Dermis blood vessel endothelial cell (primary cell): Measurements from ENCODE around the gene ACSM6. TPM values are rescaled to one million over a fixed set of nuclear protein-coding genes. Genes with fewer than 3 reads are reported as not detected.
A peak's percentile ranks its signal among the peaks of the same experiment; 100 is the strongest.
"Not testable (repeated sequence)": the region's sequence is repeated elsewhere in the genome, so short reads cannot be mapped to it uniquely, and the experiment has no call there.

ENCODE experiments used
- DNase-seq: peaks from one replicate; pipeline ENCODE4 v3.0.0; 2010
- total RNA-seq: library from RNA; depleted of rRNA; stranded (reverse); fragments of >200 nt; gene quantifications from 2 replicates; pipeline ENCODE4 v1.2.3, GENCODE V29; 2014

The ACSM6 gene
- total RNA-seq, 1 donor from 2014 or later = not detected

DNA sequence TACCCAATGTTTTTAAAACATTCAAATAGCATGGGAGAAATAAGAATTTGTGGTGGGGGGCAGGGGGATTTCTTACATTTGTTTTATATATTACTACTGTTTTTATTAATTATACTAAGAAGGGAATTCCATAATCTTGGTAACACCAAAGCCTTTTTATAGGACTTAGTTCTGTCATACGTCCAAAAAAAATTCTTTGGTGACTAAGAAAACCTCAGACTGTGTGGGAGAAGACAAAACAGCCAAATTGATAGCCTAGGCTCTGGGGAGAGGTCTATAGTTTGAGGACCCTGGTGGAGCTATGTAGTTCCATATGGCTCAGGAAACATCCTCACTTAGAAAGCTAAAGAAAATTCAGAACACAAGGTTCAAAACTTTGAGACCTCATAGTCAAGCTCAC is 23.4 kb downstream of the ACSM6 start:
- no peak for DNase-seq

DNA sequence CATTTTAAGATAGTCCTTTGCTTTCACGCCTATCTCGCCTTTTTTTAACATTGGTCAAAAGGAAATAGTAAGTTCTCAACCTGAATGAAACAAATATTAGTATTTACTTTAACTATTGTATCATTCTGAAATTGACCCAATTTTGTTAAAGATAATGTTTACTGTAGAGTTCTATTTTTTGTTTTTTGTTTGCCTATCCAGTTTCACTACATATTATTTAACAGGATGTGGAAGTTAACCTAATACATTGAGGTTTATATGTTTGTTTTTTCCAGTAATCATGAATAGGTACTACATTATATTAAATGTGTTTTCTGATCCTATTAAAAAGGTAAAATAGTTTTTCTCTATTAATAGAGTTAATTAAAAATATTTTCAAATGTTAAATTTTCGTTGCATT is 26.5 kb downstream of the ACSM6 start:
- no peak for DNase-seq

DNA sequence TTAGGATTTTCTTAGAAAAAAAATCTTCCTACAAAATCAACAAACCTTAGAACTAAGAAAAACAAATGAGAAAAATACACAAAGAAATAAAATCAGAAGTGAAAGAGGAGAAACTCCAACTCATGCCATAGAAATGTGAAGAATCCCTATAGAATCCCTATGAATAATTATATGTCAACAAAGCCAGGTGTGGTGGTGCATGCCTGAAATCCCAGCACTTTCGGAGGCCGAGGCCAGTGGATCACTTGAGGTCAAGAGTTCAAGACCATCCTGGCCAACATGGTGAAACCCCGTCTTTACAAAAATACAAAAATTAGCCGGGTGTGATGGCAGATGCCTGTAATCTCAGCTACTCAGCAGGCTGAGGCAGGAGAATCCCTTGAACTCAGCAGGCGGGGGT is 27.1 kb downstream of the ACSM6 start:
- no peak for DNase-seq

DNA sequence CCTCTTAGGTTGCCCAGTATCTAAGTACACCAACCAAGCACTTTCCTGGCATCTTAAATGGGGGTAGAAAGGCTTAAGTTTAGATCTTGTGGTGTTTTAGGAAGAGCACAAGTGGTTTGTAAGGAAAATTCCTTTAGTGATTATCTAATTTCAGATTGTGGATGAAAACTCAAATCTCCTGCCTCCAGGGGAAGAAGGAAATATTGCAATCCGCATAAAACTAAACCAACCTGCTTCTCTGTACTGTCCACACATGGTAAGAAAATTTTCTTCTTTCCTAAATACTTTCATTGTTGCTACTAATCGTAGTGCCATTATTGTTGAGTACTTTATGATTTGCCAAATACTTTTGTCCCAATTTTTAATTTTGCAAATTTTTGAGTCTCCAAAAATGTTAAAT is 31.1 kb downstream of the ACSM6 start:
- DNase-seq = no peak

DNA sequence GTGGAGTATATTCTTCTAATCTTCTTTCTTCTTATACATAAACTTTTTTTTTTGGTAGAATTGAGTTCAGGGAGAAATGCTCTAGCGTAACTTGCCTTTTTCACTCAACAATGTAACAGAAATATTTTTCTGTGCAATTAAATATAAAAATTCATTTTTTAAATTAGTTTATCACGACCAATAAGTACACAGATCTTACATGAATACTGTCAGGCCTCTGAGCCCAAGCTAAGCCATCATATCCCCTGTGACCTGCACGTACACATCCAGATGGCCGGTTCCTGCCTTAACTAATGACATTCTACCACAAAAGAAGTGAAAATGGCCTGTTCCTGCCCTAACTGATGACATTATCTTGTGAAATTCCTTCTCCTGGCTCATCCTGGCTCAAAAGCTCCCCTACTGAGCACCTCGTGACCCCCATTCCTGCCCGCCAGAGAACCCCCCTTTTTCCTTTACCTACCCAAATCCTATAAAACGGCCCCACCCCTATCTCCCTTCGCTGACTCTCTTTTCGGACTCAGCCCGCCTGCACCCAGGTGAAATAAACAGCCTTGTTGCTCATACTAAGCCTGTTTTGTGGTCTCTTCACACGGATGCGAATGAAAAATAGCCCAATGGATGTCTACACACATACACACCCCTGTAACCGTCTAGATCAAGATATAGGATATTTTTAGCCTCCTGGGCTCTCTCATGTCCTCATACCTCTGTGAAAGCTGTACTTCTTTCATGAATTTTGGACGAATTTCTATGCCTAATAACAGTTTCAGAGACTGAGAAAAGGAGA is 35.1 kb downstream of the ACSM6 start:
- DNase-seq = not testable (repeated sequence)

DNA sequence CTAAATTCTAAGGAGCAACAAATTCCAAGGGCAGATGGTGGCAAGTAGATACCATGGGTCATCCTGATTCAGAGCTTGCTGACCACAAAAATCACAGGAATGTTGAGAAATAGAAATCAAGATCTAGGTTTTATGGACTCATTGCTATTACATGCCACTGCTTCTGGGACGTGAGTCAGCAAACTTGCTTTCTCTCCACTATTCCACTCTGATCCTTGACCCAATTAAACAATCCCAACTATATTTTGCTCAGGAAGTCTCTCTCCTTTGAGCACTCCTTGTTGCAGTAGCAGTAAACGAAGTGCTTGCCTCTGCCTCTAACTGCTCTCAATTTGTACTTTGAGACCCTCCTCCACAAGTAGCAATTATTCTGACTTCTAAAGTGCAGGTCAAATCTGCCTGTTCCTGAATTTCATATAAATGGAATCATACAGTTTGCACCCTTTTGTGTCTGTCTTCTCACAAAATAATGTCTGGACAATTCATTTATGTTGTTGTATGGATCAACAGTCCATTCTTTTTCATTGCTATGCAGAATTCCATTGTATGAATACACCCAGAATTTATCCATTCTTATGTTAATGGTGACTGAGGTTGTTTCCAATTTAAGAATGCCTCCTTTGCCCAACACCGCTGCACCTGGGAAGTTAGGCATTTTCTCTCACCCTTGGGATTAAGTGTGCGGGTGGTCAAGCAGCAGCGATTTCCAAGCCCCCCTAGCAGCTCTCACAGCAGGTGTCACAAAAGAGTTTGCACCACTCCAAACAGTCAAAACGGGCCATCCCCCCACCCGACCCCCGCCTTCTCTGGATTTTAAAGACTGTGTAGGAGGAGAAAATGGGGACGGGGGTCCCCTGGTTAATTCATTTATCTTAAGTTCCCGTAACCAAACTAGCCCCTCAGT is 35.9 kb downstream of the ACSM6 start:
- peak; percentile 76 for DNase-seq

DNA sequence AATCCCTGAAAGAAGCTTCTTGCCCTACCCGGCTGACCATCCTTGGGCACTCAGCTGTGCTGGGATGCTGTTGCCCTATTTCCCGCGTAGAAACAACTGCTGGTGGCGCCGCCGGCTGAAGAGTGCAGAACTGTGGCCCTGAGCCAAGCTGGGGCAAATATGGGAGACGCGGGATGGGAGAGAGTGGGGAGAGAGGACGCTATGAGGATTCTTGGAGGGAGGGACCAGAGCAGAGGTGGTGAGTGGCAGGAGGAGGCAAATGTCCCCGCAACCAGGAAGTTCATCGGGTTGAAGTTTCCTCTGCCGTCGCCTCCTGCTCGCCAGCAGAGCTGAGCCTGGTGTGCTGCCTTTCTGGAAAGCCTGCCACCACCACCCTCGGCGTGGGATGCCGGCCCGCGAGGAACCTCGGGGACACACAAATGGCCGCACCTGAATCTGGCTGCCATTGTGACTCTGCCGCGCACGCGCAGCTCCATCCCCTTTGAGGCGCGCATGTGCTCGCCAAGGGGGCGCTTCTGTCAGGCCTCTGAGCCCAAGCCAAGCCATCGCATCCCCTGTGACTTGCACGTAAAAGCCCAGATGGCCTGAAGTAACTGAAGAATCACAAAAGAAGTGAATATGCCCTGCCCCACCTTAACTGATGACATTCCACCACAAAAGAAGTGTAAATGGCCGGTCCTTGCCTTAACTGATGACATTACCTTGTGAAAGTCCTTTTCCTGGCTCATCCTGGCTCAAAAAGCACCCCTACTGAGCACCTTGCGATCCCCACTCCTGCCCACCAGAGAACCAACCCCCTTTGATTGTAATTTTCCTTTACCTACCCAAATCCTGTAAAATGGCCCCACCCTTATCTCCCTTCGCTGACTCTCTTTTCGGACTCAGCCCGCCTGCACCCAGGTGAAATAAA is 36.9 kb downstream of the ACSM6 start:
- peak; percentile 69 for DNase-seq

DNA sequence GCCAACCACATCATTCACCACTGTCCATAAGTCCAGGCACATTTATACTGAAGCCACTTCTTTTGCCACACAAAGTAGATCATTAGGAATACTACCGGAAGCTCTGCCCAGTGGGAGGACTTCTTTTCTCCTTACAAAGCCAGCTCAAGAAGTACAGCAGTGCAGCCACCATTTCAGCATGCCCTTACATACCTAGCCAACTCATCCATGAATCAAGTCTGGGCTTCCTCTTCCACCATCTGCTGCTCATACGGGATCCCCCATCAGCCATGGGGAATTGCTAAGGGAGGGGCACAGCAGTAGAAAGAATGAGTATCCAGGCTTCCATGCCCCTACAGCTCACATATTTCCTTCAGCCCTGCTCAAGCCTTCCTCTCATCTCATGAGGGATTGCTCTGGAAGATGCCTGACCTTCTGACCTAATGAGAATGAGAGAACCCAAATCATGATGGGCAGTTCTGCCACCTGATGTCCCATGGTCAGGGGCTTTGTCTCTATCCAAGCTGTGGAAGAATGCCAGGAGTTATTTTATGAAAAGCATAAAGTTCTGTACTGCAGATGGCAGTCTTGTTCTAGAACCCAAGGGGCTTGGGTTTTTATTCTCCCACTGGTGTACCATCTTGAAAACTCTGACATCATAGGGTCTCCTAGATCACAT is 39.5 kb downstream of the ACSM6 start:
- no peak for DNase-seq

DNA sequence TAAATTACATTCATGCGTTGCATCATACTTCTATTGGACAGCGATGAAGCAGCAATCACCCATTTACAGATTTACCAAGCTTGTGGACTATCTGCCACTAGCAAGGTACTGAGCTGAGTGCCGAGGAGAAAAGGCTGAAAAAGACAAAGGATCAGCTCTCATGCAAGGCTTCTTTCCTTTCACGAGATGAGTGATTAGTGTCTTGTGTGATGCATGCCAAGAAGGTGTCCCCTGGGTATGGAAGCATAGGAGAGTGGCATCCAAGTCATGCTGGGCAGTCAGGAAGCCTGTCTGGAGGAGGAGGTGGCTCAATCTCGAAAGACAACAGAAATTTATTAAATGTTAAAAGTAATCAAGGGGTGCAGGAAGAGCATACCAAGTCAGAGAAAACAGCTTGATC is 40.9 kb downstream of the ACSM6 start:
- no peak for DNase-seq

DNA sequence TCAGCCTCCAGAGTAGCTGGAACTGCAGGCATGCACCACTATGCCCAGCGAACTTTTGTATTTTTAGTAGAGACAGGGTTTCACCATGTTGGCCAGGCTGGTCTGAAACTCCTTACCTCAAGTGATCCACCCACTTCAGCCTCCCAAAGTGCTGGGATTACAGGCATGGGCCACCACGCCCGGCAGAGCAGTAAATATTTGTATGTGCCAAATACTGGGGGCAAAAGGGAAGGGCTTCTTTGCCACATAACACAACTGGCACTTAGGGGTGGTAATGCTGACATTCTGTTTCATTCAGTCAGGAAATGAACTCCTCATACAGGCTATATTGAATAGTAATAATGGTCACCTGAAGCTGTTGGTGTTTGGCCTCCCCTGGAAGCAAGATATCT is 41.6 kb downstream of the ACSM6 start:
- DNase-seq = no peak

DNA sequence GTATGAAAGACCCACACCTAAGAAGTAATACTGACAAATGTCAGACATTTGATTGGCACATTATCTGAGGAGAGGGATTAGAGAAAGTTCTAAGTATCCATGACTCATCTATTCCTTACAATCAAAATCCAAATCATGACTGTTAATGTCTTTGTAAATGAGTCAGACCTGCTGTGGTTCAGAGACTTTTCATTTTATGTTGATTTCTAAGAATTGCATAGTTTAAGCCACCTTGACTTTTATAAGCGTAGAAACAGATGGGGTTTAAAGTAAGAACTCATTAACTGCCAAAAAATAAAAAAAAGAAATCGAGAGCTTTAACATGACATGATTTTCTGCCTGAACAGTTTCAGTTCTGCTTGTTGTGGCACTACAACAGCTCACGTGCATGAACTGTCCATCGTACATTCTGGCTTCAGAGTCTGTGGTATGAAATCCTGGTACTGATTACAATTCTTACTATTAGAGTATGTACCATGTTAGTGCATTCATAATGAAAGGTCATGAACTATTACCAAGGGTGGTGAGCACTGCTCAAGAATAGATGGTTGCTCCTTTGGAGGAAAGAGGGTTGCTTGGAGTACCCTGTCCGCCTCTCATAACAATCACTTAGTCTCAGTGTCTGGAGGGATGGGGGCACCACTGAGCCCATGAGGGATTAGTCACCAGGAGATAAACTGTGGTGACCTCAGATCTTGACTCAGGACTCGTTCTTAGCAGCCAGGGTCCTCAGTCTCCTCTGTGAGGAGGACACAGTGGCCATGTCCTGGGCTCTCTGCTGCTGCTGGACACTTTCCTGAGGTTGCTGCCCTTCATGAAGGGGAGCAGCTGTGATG is 42.2 kb downstream of the ACSM6 start:
- DNase-seq = peak; percentile 67

DNA sequence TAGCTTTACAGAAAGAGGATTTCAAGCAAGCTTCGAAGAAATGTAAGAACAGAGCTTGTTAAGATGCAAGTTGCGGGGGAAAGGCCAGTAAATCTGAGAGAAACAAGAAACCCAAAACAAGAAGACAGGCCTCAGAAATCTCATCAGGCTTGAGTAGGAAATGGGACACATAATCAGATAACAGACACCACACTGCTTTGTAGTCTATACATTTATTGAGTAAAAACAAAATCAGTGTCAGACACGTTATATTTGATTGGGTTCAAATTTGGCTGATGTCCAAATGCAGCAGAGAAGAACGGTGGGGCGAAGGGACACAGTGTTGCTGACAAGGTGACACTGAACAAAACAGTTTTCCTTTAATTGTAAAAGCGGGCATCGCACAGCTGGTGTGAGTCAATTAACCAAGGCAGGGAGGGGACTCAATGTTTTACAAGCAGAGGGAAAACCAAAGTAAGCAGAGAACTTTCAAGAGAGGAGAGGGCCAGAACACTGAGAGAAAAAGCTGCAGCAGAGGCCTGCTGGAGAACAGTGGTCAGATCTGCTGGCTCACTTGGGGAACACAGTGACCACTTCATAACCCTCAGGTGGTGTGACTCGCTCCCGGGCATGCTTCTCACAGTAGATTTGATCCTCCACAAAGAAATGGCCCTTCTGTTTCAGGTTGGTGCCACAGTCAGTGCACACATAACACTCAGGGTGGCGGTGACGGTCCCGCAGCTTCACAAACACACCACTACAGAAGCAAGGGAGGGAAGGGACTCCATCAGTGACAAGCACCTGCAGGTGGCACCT is 43.5 kb downstream of the ACSM6 start:
- no peak for DNase-seq

DNA sequence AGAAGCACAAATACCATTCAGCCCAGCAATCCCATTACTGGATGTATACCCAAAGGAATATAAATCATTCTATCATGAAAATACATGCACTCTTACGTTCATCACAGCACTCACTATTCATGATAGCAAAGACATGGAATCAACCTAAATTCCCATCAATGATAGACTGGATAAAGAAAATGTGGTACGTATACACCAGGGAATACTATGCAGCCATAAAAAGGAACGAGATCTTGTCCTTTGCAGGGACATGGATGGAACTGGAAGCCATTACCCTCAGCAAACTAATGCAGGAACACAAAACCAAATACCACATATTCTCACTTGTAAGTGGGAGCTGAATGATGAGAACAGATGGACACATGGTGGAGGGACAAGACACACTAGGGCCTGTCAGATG is 46.1 kb downstream of the ACSM6 start:
- DNase-seq = not testable (repeated sequence)

DNA sequence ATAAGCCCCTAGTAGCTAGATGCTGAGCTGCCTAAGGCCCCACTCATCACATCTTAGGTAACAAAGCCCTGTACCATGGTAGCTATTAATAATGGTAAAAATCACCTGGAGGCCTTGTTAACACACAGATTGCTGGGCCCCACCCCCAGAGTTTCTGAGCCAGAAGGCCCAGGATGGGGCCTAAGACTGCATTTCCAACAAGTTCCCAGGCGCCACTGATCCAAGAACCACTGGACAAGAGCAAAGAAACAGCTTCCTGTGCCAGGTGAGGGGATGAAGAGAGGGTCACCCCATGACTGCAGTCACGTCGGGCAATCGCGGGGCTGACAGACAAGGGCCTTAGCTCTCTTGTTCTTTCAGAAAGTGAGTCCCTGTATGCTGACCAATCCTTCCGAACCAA is 46.8 kb downstream of the ACSM6 start:
- no peak for DNase-seq

DNA sequence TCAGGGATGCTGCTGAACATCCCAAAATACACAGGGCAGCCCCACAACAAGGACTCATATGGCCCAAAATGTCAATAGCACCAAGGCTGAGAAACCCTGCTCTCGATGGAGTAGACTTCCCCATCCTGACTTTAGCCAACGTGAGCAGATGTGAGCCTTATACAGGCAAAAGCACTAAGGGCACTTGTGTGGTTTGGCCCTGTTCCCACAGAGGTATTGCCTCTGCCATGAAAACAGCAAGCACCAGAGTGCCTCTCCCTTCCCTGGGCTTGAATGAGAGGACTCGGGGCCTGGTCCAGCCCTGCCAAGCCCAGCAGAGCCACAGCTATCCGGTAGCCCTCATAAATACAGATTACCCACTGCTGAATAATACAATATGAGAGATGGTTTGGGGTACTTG is 47.5 kb downstream of the ACSM6 start:
- DNase-seq = no peak

DNA sequence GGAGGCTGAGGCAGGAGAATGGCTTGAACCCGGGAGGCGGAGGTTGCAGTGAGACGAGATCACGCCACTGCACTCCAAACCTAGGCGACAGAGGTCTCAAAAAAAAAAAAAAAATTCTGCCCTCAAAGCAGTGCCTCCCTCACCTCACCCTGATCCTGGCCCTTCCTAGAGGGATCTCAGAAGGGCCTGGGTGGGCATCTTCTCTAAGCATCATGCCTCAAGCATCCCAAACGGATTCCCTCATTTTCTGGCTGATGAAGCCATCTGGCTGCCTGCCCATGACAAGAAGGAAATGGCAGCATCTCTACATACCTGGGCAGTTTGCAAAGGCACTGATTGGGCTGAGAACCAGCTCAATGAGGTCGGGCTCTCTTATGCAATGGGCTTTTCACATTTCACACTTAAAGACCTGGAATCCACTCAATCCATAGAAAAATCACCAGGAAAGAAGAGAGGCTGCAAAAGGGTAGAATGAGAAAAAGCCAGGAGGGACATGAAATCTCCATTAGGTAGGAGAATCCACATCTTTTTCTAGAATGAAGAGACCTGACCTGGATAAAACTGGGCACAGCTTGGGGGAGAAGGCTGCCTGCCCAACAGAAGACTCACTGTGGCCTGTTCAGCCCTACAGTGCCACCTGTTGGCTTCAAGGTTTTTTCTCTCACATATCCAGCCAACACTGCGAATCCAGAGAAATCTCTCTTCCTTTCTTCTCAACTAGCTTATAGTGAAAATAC is 48.7 kb downstream of the ACSM6 start:
- DNase-seq = peak; percentile 77

DNA sequence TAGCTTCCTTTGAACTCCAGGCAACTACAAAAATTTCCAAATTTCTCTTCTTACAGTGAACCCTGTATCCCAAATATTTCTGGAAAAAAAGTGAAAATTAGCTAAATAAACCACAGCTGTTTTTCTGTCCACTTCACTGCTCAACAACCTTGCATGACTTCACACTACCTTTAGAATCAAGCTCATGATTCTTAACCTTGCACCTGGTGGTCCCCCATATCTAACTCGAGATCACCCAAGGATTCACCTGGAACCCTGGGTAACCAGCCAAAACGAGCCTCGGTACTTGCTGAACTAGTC is 49.2 kb downstream of the ACSM6 start:
- DNase-seq = no peak

DNA sequence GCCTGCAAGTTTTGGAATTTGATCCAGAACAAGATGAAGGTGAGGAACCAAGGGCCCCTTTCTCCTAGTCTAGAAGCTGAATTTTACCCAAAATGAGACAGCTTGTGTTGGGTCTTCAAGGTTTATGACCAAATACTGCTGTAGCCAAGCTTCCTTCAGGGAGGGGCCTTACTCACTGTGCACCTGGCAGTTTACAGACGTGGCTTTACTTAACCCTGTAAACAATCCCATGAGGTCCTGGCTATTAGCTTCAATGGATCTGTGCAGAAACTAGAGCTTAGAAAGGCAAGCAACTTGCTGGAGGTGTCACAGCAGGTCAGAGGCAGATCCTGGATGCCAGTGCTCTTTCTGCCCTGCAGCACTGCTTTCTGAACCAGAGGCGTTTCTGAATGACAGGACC is 50.1 kb downstream of the ACSM6 start:
- no peak for DNase-seq

DNA sequence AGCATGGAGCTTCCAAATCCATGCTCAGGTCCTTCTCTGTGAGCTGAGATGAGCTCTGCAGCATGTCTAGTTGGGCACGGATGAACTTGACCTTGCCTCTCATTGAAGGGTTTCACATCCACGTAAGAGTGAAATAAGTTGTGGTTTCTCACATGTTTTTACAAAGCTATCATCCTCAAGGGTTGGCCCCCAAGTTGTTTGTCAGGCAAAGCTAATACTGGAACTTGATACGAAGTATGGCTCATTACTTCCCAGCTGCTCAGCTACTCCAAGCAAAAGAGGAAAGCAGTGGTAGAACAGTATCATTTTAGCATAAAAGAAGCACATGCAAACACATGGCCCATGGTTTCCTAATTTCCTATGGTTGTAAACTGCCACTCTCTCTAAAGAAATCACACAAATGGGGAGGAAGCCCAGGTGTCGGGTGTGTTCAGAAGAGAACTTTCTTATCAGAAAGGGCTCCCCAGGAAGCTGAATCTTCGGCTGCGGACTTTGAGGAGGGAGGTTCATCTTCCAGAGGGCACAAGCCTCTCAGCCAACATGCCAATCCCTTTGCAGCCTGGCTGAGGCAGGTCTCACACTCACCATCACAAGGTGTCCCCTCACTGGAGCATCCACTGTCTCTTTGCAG is 51.5 kb downstream of the ACSM6 start:
- no peak for DNase-seq
